ENCODE measurements around the gene MEMO1. TPM values are rescaled to one million over a fixed set of nuclear protein-coding genes. Genes with fewer than 3 reads are reported as not detected.
A peak's percentile ranks its signal among the peaks of the same experiment; 100 is the strongest.

The MEMO1 gene
- total and polyA plus RNA-seq, 9 of the 15 experiments (the other 6 are each of a cell fraction or from before 2014, with no cell fraction given): 22.1 to 87.7 (median 61.2) TPM

DNA sequence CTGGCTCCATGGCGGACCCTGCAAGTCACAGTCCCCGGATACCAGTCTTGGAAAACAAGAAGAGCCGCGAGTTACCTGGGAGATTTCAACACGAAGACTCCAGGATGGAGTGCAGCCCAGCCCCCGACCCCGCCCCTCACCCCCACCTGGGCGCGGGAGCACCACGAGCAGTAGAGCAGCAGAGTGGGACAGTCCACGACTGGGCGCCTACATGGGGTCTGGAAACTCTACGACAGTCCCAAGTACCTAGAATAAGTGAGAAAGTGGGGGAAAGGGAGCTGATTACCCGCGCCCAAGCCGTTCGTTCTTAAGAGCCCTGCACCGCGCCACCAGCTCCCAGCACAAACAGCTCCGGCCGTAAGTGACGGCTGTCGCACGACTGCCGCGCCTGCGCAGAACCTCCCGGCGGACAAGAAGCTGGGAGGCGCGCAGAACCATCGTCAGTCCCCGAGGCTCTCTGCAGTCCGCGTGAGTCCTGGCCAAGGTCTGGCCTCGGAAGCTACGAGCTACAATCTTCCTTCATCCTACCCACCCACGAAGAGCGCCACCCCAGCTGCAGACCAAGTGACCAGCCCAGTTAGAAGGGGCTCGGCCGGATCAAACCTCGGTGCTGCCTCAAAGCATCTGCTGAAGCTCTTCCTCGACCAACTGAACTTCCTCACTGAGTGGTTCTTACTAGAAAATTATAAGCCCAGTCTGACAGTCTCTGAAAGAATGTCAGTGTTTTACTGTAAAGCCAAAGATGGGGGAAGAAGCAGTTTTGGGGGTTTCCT, 28.8 kb upstream of the MEMO1 start, which contains the start of gene DPY30 (continued):
- TF ChIP-seq, protein P1, sequence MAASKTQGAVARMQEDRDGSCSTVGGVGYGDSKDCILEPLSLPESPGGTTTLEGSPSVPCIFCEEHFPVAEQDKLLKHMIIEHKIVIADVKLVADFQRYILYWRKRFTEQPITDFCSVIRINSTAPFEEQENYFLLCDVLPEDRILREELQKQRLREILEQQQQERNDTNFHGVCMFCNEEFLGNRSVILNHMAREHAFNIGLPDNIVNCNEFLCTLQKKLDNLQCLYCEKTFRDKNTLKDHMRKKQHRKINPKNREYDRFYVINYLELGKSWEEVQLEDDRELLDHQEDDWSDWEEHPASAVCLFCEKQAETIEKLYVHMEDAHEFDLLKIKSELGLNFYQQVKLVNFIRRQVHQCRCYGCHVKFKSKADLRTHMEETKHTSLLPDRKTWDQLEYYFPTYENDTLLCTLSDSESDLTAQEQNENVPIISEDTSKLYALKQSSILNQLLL (CRISPR knock-in tag; IDR thresholded peaks at IDR 0.05; ENCODE audit: borderline replicate concordance): no peak
- TF ChIP-seq PHF8 (IDR thresholded peaks at IDR 0.05; ENCODE audit: borderline replicate concordance, low read length) (peak; percentile 90), BCL6 (CRISPR knock-in tag; IDR thresholded peaks at IDR 0.05) (no peak), HCFC1 (IDR thresholded peaks at IDR 0.05; ENCODE audit: low read depth, low read length) (peak; percentile 70), ZKSCAN1 (IDR thresholded peaks at IDR 0.05; ENCODE audit: low read depth, low read length) (no peak; the same call in 1 of the 2 replicates), PYGO2 (tag; IDR thresholded peaks at IDR 0.05) (no peak), MTF1 (CRISPR knock-in tag; IDR thresholded peaks at IDR 0.05; ENCODE audit: borderline replicate concordance) (no peak), ZNF77 (CRISPR knock-in tag; IDR thresholded peaks at IDR 0.05) (no peak), HDAC1 (IDR thresholded peaks at IDR 0.05) (peak in 1 of 2 experiments; percentile 71; a peak in 1 of 4 replicates), ETV5 (CRISPR knock-in tag; IDR thresholded peaks at IDR 0.05; ENCODE audit: low read depth) (peak; percentile 65)
- TF ChIP-seq, protein P2, sequence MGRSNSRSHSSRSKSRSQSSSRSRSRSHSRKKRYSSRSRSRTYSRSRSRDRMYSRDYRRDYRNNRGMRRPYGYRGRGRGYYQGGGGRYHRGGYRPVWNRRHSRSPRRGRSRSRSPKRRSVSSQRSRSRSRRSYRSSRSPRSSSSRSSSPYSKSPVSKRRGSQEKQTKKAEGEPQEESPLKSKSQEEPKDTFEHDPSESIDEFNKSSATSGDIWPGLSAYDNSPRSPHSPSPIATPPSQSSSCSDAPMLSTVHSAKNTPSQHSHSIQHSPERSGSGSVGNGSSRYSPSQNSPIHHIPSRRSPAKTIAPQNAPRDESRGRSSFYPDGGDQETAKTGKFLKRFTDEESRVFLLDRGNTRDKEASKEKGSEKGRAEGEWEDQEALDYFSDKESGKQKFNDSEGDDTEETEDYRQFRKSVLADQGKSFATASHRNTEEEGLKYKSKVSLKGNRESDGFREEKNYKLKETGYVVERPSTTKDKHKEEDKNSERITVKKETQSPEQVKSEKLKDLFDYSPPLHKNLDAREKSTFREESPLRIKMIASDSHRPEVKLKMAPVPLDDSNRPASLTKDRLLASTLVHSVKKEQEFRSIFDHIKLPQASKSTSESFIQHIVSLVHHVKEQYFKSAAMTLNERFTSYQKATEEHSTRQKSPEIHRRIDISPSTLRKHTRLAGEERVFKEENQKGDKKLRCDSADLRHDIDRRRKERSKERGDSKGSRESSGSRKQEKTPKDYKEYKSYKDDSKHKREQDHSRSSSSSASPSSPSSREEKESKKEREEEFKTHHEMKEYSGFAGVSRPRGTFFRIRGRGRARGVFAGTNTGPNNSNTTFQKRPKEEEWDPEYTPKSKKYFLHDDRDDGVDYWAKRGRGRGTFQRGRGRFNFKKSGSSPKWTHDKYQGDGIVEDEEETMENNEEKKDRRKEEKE (IDR thresholded peaks at IDR 0.05; ENCODE audit: borderline replicate concordance in 1 of 2, control insufficient read depth in 1 of 2, low read depth in 2 of 2, low read length in 1 of 2): no peak
- TF ChIP-seq, protein P3, sequence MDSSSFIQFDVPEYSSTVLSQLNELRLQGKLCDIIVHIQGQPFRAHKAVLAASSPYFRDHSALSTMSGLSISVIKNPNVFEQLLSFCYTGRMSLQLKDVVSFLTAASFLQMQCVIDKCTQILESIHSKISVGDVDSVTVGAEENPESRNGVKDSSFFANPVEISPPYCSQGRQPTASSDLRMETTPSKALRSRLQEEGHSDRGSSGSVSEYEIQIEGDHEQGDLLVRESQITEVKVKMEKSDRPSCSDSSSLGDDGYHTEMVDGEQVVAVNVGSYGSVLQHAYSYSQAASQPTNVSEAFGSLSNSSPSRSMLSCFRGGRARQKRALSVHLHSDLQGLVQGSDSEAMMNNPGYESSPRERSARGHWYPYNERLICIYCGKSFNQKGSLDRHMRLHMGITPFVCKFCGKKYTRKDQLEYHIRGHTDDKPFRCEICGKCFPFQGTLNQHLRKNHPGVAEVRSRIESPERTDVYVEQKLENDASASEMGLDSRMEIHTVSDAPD (CRISPR knock-in tag; IDR thresholded peaks at IDR 0.05): no peak
- TF ChIP-seq, protein P4, sequence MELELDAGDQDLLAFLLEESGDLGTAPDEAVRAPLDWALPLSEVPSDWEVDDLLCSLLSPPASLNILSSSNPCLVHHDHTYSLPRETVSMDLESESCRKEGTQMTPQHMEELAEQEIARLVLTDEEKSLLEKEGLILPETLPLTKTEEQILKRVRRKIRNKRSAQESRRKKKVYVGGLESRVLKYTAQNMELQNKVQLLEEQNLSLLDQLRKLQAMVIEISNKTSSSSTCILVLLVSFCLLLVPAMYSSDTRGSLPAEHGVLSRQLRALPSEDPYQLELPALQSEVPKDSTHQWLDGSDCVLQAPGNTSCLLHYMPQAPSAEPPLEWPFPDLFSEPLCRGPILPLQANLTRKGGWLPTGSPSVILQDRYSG (tag; conservative IDR thresholded peaks at IDR 0.05; ENCODE audit: low read depth): no peak
